Measurements from ENCODE around the gene WDPCP.

WDPCP gene

DNA sequence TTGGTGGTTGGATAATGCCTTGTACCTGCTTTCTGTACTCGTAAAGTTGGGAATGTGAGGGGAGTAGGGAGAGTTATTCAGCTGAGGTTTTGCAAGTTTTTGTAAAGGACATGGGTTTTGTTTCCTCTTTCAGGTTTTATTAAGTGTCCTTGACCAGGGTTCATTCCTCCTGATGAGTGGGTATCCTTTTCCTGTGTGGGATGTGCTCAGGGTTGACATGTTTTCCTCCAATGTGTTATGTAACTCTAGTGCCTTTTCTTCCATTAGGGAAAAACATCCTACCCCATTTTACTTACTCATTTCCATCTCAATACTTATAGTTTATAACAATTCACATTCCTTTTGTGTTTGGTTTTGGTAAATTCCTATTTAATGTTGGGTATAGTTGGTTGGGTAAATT is 489.2 kb downstream of the WDPCP start:
- Histone ChIP-seq H3K4me2 (ENCODE audit: low read length) (no peak overlapping the region), H3K9me3 (ENCODE audit: control insufficient read depth, insufficient read depth, low read length) (peaks cover 5% of the 10 kb centered on the region; the same call in 1 of the 2 replicates), H3K79me2 (ENCODE audit: control insufficient read depth, low read length) (no peaks in the 10 kb centered on the region), H3K4me3 (ENCODE audit: low read length) (no peak overlapping the region), H3K27ac (ENCODE audit: low read depth, low read length) (no peak overlapping the region), H3K9me2 (replicated peaks; ENCODE audit: control insufficient read depth, low read length) (no peaks in the 10 kb centered on the region), H4K20me1 (ENCODE audit: control insufficient read depth, insufficient read depth, low read depth, low read length) (no peaks in the 10 kb centered on the region), H3K27me3 (ENCODE audit: control insufficient read depth, low read length) (no peaks in the 10 kb centered on the region), H3K36me3 (ENCODE audit: control insufficient read depth, low read length) (no peaks in the 10 kb centered on the region), H3K4me1 (ENCODE audit: control insufficient read depth, low read length) (no peaks in the 10 kb centered on the region), H3F3A (ENCODE audit: control insufficient read depth, insufficient read depth) (no peaks in the 10 kb centered on the region)
- TF ChIP-seq, protein P1, sequence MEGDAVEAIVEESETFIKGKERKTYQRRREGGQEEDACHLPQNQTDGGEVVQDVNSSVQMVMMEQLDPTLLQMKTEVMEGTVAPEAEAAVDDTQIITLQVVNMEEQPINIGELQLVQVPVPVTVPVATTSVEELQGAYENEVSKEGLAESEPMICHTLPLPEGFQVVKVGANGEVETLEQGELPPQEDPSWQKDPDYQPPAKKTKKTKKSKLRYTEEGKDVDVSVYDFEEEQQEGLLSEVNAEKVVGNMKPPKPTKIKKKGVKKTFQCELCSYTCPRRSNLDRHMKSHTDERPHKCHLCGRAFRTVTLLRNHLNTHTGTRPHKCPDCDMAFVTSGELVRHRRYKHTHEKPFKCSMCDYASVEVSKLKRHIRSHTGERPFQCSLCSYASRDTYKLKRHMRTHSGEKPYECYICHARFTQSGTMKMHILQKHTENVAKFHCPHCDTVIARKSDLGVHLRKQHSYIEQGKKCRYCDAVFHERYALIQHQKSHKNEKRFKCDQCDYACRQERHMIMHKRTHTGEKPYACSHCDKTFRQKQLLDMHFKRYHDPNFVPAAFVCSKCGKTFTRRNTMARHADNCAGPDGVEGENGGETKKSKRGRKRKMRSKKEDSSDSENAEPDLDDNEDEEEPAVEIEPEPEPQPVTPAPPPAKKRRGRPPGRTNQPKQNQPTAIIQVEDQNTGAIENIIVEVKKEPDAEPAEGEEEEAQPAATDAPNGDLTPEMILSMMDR (IDR thresholded peaks at IDR 0.05; ENCODE audit: low read depth, low read length, poor library complexity, severe bottlenecking): no peak
- no peak for TF ChIP-seq EZH2phosphoT487 (IDR thresholded peaks at IDR 0.05; ENCODE audit: borderline replicate concordance, low read length)

DNA sequence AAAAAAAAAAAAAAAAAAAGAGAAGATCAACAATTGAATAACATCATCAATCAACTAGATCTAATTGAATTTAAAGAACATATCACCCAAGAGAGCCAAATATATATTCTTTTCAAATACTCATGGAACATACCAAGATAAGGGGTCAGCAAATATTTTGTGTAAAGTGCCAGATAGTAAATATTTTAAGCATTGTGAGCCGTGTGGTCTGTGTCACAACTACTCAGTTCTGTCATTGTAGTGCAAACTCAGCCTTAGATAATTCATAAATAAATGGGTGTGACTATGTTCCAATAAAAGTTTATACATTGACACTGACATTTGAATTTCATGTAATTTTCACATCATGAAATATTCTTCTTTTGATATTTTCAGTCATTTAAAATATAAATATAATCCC is 491.8 kb downstream of the WDPCP start:
- TF ChIP-seq EZH2phosphoT487 (IDR thresholded peaks at IDR 0.05; ENCODE audit: borderline replicate concordance, low read length): no peak
- TF ChIP-seq, protein P1 (IDR thresholded peaks at IDR 0.05; ENCODE audit: low read depth, low read length, poor library complexity, severe bottlenecking): no peak
- Histone ChIP-seq H3K4me2 (ENCODE audit: low read length) (no peak overlapping the region), H3K36me3 (ENCODE audit: control insufficient read depth, low read length) (no peaks in the 10 kb centered on the region), H3K4me3 (ENCODE audit: low read length) (no peak overlapping the region), H3K27ac (ENCODE audit: low read depth, low read length) (no peak overlapping the region), H4K20me1 (ENCODE audit: control insufficient read depth, insufficient read depth, low read depth, low read length) (no peaks in the 10 kb centered on the region), H3K9me3 (ENCODE audit: control insufficient read depth, insufficient read depth, low read length) (no peaks in the 10 kb centered on the region), H3K4me1 (ENCODE audit: control insufficient read depth, low read length) (no peaks in the 10 kb centered on the region), H3F3A (ENCODE audit: control insufficient read depth, insufficient read depth) (no peaks in the 10 kb centered on the region), H3K9me2 (replicated peaks; ENCODE audit: control insufficient read depth, low read length) (no peaks in the 10 kb centered on the region), H3K79me2 (ENCODE audit: control insufficient read depth, low read length) (no peaks in the 10 kb centered on the region), H3K27me3 (ENCODE audit: control insufficient read depth, low read length) (no peaks in the 10 kb centered on the region)

DNA sequence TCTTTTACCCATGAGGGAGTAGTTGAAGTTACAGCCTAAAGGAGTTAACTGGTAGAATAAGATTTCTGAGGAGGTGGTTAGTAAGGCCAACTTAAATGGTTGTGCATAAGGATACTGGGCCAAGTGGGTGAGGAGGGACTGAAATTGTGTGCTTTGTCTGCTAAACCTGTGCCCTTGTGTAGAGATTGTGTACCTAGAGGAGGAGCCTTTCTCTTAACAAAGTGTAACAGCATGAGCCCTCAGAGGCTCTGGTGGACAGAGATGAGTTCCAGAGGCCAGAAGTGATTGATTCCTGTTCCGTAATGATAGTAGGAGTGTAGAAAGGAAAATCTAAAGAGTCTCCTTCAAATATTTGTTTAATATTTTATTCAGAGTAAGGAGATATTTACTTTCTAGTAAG is 494.8 kb downstream of the WDPCP start:
- Histone ChIP-seq H4K20me1 (ENCODE audit: control insufficient read depth, insufficient read depth, low read depth, low read length) (no peaks in the 10 kb centered on the region), H3K9me3 (ENCODE audit: control insufficient read depth, insufficient read depth, low read length) (no peaks in the 10 kb centered on the region), H3K27me3 (ENCODE audit: control insufficient read depth, low read length) (no peaks in the 10 kb centered on the region), H3K79me2 (ENCODE audit: control insufficient read depth, low read length) (no peaks in the 10 kb centered on the region), H3K27ac (ENCODE audit: low read depth, low read length) (no peak overlapping the region), H3F3A (ENCODE audit: control insufficient read depth, insufficient read depth) (no peaks in the 10 kb centered on the region), H3K9me2 (replicated peaks; ENCODE audit: control insufficient read depth, low read length) (no peaks in the 10 kb centered on the region), H3K4me2 (ENCODE audit: low read length) (no peak overlapping the region), H3K4me3 (ENCODE audit: low read length) (no peak overlapping the region), H3K36me3 (ENCODE audit: control insufficient read depth, low read length) (no peaks in the 10 kb centered on the region), H3K4me1 (ENCODE audit: control insufficient read depth, low read length) (no peaks in the 10 kb centered on the region)
- TF ChIP-seq, protein P1 (IDR thresholded peaks at IDR 0.05; ENCODE audit: low read depth, low read length, poor library complexity, severe bottlenecking): no peak
- no peak for TF ChIP-seq EZH2phosphoT487 (IDR thresholded peaks at IDR 0.05; ENCODE audit: borderline replicate concordance, low read length)

DNA sequence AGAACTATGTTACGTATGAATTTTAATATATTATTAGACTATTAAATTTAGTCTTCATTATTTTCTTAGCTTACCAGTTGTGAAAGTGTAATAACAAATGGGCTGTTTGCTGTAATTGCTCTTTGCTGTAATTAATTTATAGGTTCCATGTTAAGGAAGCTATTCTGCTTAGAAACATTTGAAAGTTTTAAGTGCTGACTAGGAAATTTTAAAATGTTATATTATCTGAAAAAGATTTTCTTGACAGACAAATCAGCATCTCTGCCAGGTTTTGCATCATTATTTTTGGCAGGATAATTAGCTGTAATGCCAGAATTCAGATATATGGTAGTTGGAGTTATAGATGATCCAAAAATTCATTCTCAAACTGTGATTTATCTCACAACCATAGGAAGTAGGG is 495.4 kb downstream of the WDPCP start:
- no peaks in the 10 kb centered on the region for H3K79me2 ChIP-seq (ENCODE audit: control insufficient read depth, low read length)
- TF ChIP-seq, protein P1 (IDR thresholded peaks at IDR 0.05; ENCODE audit: low read depth, low read length, poor library complexity, severe bottlenecking): no peak
- no peak overlapping the region for H3K27ac ChIP-seq (ENCODE audit: low read depth, low read length)
- H3K4me1 ChIP-seq (ENCODE audit: control insufficient read depth, low read length): no peaks in the 10 kb centered on the region
- H3K4me3 ChIP-seq (ENCODE audit: low read length): no peak overlapping the region
- no peaks in the 10 kb centered on the region for H3K9me2 ChIP-seq (replicated peaks; ENCODE audit: control insufficient read depth, low read length)
- no peaks in the 10 kb centered on the region for H3K27me3 ChIP-seq (ENCODE audit: control insufficient read depth, low read length)
- no peaks in the 10 kb centered on the region for H3F3A ChIP-seq (ENCODE audit: control insufficient read depth, insufficient read depth)
- no peaks in the 10 kb centered on the region for H4K20me1 ChIP-seq (ENCODE audit: control insufficient read depth, insufficient read depth, low read depth, low read length)
- H3K36me3 ChIP-seq (ENCODE audit: control insufficient read depth, low read length): no peaks in the 10 kb centered on the region
- no peak overlapping the region for H3K4me2 ChIP-seq (ENCODE audit: low read length)
- H3K9me3 ChIP-seq (ENCODE audit: control insufficient read depth, insufficient read depth, low read length): no peaks in the 10 kb centered on the region
